CD4-positive, alpha-beta T cell (primary cell): ENCODE measurements around the gene NDUFAF7. TPM values are rescaled to one million over a fixed set of nuclear protein-coding genes. Genes with fewer than 3 reads are reported as not detected.
A peak's percentile ranks its signal among the peaks of the same experiment; 100 is the strongest.
"Not testable (repeated sequence)": the region's sequence is repeated elsewhere in the genome, so short reads cannot be mapped to it uniquely, and the experiment has no call there.

Source experiments
- ATAC-seq: fragments of 200-7000 bp; cut with Tn5 transposase; one replicate; pipeline ENCODE4 v1.10.0; 2022; ENCODE audit warnings: mild to moderate bottlenecking; ENCODE audit not compliant: poor library complexity
- CTCF ChIA-PET: fragments of 350-600 bp; sonication (Branson Sonifier 250); formaldehyde crosslinking; loops from one replicate; lab custom pipeline; 2021; ENCODE audit warnings: antibody characterized with exemption, inconsistent platforms; lab: Charles Lee
- POLR2A ChIA-PET: fragments of 350-600 bp; sonication (Branson Sonifier 250); formaldehyde crosslinking; loops from one replicate; lab custom pipeline; 2021; ENCODE audit warnings: antibody characterized with exemption, inconsistent platforms; lab: Charles Lee
- DNase-seq, 14 experiments: peaks; one replicate each; pipeline ENCODE4 v3.0.0-alpha.2; 2013 to 2020; ENCODE audit warnings: mixed read lengths in 2 of 14
- H3K27ac ChIP-seq, 2 donors: one replicate each; pipeline versions ENCODE4 v1.5.1 to v1.7.0; 2013; ENCODE audit warnings: low read length in 2 of 2, low read depth in 1 of 2, mild to moderate bottlenecking in 1 of 2
- H3K27me3 ChIP-seq, 2 experiments: 1 replicate in 1 of 2; 2 replicates in 1 of 2; pipeline versions ENCODE4 v1.6.1 to v1.7.0; 2013; ENCODE audit warnings: low read length in 2 of 2, control low read depth in 1 of 2, mild to moderate bottlenecking in 1 of 2, moderate library complexity in 1 of 2; ENCODE audit not compliant: insufficient read depth in 2 of 2, control insufficient read depth in 1 of 2
- H3K36me3 ChIP-seq: one replicate; pipeline ENCODE4 v1.6.1; 2013; ENCODE audit warnings: low read length, control low read depth; ENCODE audit not compliant: insufficient read depth
- H3K4me1 ChIP-seq: one replicate; pipeline ENCODE4 v1.6.1; 2013; ENCODE audit warnings: low read length, control low read depth; ENCODE audit not compliant: insufficient read depth
- H3K4me3 ChIP-seq: one replicate; pipeline ENCODE4 v1.5.1; 2013; ENCODE audit warnings: mild to moderate bottlenecking, low read length, moderate library complexity
- H3K9me3 ChIP-seq, 2 experiments: 1 replicate in 1 of 2; 2 replicates in 1 of 2; pipeline versions ENCODE4 v1.6.1 to v1.7.0; 2013; ENCODE audit warnings: low read length in 2 of 2, mild to moderate bottlenecking in 2 of 2, control low read depth in 1 of 2, moderate library complexity in 1 of 2; ENCODE audit not compliant: control insufficient read depth in 1 of 2, insufficient read depth in 1 of 2
- H3K27ac Mint-ChIP-seq: one replicate; pipeline ENCODE4 v1.8.0; 2020; ENCODE audit warnings: mixed read lengths
- H3K27me3 Mint-ChIP-seq: one replicate; pipeline ENCODE4 v1.8.0; 2021; ENCODE audit warnings: mixed read lengths
- H3K36me3 Mint-ChIP-seq: one replicate; pipeline ENCODE4 v1.8.0; 2021; ENCODE audit warnings: low read depth, mixed read lengths
- H3K4me1 Mint-ChIP-seq: one replicate; pipeline ENCODE4 v1.8.0; 2021; ENCODE audit warnings: low read depth, mixed read lengths
- H3K4me3 Mint-ChIP-seq: one replicate; pipeline ENCODE4 v1.8.0; 2020; ENCODE audit warnings: mild to moderate bottlenecking, mixed read lengths
- H3K9me3 Mint-ChIP-seq: one replicate; pipeline ENCODE4 v1.8.0; 2020; ENCODE audit warnings: mixed read lengths
- CTCF ChIP-seq: fragments of 200-600 bp; IDR thresholded peaks from one replicate; pipeline ENCODE4 v1.8.0; 2022; ENCODE audit warnings: antibody characterized with exemption, mild to moderate bottlenecking
- intact Hi-C, 2 experiments: fragments of 100-400 bp; cut with DNase I in 1 of 2; cut with micrococcal nuclease in 1 of 2; formaldehyde crosslinking; loops; one replicate each; pipeline versions ENCODE4 v1.15.1 to v1.9.0; 2023 to 2025; cut with DNase I, micrococcal nuclease
- total RNA-seq, 174 experiments: library from RNA in 2 of 174; stranded (reverse) in 2 of 174; gene quantifications; one replicate each; pipeline ENCODE4 v1.2.3 and lab custom pipeline; 2021 to 2026

Gene NDUFAF7
- total RNA-seq, 2 experiments from 2014 or later: 21.4 to 24.1 TPM

GRCh38 chr2:37191747-37192146 is 39.7 kb upstream of the NDUFAF7 start:
- H3K27me3 ChIP-seq: no peaks in the 10 kb centered on the region
- peaks cover 6% of the 10 kb centered on the region for H3K36me3 Mint-ChIP-seq
- no peak overlapping the region for H3K27ac Mint-ChIP-seq
- H3K27me3 Mint-ChIP-seq: peaks cover 6% of the 10 kb centered on the region
- H3K4me3 Mint-ChIP-seq: no peak overlapping the region
- no peaks in the 10 kb centered on the region for H3K9me3 ChIP-seq
- peaks cover 8% of the 10 kb centered on the region for H3K4me1 ChIP-seq
- H3K4me1 Mint-ChIP-seq: peaks cover 6% of the 10 kb centered on the region
- H3K9me3 Mint-ChIP-seq: no peaks in the 10 kb centered on the region
- ATAC-seq (no peak), DNase-seq (no peak)
- intact Hi-C loops: loop anchor here in 1 of 2 experiments (10.0 kb wide), 2 partner anchors 107 to 597 kb away; partner anchors contain the start of genes FEZ2, GPATCH11 and HEATR5B
- TF ChIP-seq CTCF: no peak
- ChIA-PET CTCF (no interaction called here), POLR2A (interaction anchor here (1.6 kb wide), 1 partner anchor 40 kb away, joined by 4 read pairs; the partner anchor contains the start of gene NDUFAF7)
- H3K4me3 ChIP-seq: no peak overlapping the region
- no peaks in the 10 kb centered on the region for H3K36me3 ChIP-seq
- no peak overlapping the region for H3K27ac ChIP-seq

GRCh38 chr2:37192551-37192950 is 38.9 kb upstream of the NDUFAF7 start:
- Mint-ChIP-seq H3K36me3 (peaks cover 6% of the 10 kb centered on the region), H3K27ac (no peak overlapping the region), H3K4me3 (no peak overlapping the region), H3K27me3 (peaks cover 6% of the 10 kb centered on the region), H3K4me1 (peaks cover 13% of the 10 kb centered on the region), H3K9me3 (no peaks in the 10 kb centered on the region)
- TF ChIP-seq CTCF: no peak
- no peak overlapping the region for H3K27ac ChIP-seq
- H3K27me3 ChIP-seq: no peaks in the 10 kb centered on the region
- no peaks in the 10 kb centered on the region for H3K9me3 ChIP-seq
- H3K4me3 ChIP-seq: no peak overlapping the region
- no peaks in the 10 kb centered on the region for H3K36me3 ChIP-seq
- intact Hi-C loops: loop anchor here in 1 of 2 experiments (10.0 kb wide), 2 partner anchors 108 to 598 kb away; partner anchors contain the start of genes FEZ2, GPATCH11 and HEATR5B
- ATAC-seq: no peak
- ChIA-PET POLR2A (interaction anchor here (1.6 kb wide), 1 partner anchor 40 kb away, joined by 4 read pairs; the partner anchor contains the start of gene NDUFAF7), CTCF (no interaction called here)
- DNase-seq: no peak
- H3K4me1 ChIP-seq: peaks cover 16% of the 10 kb centered on the region

- H3K4me1 ChIP-seq: peaks cover 34% of the 10 kb centered on the region
- peak overlapping the region; percentile 87 for H3K4me3 ChIP-seq
- Mint-ChIP-seq H3K4me3 (peak overlapping the region; percentile 99), H3K27ac (peak overlapping the region; percentile 95), H3K36me3 (peaks cover 17% of the 10 kb centered on the region), H3K4me1 (peaks cover 29% of the 10 kb centered on the region)
- H3K27me3 Mint-ChIP-seq, ATAC-seq, H3K27me3 ChIP-seq, CTCF ChIA-PET, H3K9me3 ChIP-seq, H3K36me3 ChIP-seq, H3K9me3 Mint-ChIP-seq: not testable (repeated sequence)
- POLR2A ChIA-PET: interaction anchor here (0.8 to 1.8 kb wide), 5 partner anchors 36 to 128 kb away, joined by 3 to 14 read pairs (median 5); partner anchors contain the start of genes CEBPZ, EIF2AK2, GPATCH11 and HEATR5B
- intact Hi-C loops: loop anchor here (2.0 to 10.0 kb wide), 5 partner anchors 35 to 601 kb away; partner anchors contain the start of genes CEBPZ (in 2 of the 2), NDUFAF7 (in 2 of the 2), EIF2AK2 (in 1 of the 2) and FEZ2 (in 1 of the 2)
- peak in 1 of 14 experiments; percentile 6 for DNase-seq
- H3K27ac ChIP-seq: peak overlapping the region; percentile 70 to 82
These were observed 35.6 kb upstream of the NDUFAF7 start for GRCh38 chr2:37195862-37196319.
